GM12891 (cell line): Measurements from ENCODE around the gene CRMP1.

Experiments
- DNase-seq: peaks from one replicate; pipeline ENCODE4 v3.0.0; 2011; ENCODE audit warnings: low spot score; ENCODE audit not compliant: insufficient read length
- FAIRE-seq: peaks from 2 replicates; lab custom pipeline; 2011; peaks lifted over from hg19 to GRCh38; lab: Jason Lieb, UNC
- PAX5 ChIP-seq: IDR thresholded peaks from 2 replicates; pipeline ENCODE4 v1.6.1; 2011; ENCODE audit warnings: low read length, moderate library complexity, mild to moderate bottlenecking; ENCODE audit not compliant: insufficient read depth, severe bottlenecking
- POLR2A ChIP-seq: IDR thresholded peaks from 2 replicates; pipeline ENCODE4 v1.6.1; 2011; ENCODE audit warnings: low read depth, low read length, control low read depth
- POLR2AphosphoS5 ChIP-seq: IDR thresholded peaks from 2 replicates; pipeline ENCODE4 v1.6.1; 2011; ENCODE audit warnings: low read depth, low read length, control low read depth
- POU2F2 ChIP-seq: IDR thresholded peaks from 2 replicates; pipeline ENCODE4 v1.6.1; 2011; ENCODE audit warnings: low read depth, mild to moderate bottlenecking, control low read depth, low read length, moderate library complexity
- SPI1 ChIP-seq: IDR thresholded peaks from 2 replicates; pipeline ENCODE4 v1.6.1; 2011; ENCODE audit warnings: low read depth, low read length, control low read depth
- TAF1 ChIP-seq: IDR thresholded peaks from 2 replicates; pipeline ENCODE4 v1.6.1; 2011; ENCODE audit warnings: low read depth, low read length, control low read depth

Gene CRMP1

GRCh38 chr4:5891563-5892322 is 1.1 kb downstream of the CRMP1 start:
- TF ChIP-seq PAX5, result no peak
- TF ChIP-seq POLR2AphosphoS5, result no peak
- TF ChIP-seq TAF1, result no peak
- TF ChIP-seq POU2F2, result no peak
- TF ChIP-seq POLR2A, result no peak
- no peak for TF ChIP-seq SPI1
- FAIRE-seq, result no peak
- DNase-seq, result no peak

DNA sequence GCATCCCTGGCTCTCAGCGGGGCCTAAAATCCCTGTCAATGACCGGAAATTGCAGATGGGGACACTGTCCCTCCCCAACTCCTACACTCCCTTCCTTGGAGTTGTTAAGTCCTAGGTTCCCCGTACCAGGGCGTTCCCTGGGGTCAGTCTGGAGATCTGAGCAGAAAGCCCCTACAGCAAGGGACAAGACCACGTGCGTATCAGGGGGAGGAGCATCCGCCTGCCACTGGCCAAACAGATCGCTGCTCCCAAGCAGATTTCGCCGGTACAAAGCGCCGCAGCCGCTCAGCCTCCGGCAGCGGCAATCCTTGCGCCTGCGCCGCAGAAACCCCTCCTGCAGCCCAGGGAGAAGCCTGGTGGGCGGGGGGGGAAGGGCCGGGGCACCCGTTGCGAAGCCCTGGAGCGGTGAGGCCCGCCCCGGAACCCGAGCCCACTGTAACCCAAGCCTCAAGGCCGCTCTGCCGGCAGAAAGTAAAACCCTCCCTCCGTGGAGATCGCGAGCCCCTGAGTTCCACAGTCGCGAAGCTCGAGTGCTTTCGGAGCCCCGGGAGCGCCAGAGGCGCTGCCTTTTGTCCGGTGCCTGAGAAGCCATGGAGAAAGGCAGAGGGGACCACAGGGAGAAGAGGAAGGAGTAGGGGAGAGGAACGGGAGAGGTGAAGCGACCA is 2.7 kb downstream of the CRMP1 start:
- TF ChIP-seq POLR2AphosphoS5 (no peak), POLR2A (no peak)
- FAIRE-seq, result no peak
- no peak for DNase-seq

DNA sequence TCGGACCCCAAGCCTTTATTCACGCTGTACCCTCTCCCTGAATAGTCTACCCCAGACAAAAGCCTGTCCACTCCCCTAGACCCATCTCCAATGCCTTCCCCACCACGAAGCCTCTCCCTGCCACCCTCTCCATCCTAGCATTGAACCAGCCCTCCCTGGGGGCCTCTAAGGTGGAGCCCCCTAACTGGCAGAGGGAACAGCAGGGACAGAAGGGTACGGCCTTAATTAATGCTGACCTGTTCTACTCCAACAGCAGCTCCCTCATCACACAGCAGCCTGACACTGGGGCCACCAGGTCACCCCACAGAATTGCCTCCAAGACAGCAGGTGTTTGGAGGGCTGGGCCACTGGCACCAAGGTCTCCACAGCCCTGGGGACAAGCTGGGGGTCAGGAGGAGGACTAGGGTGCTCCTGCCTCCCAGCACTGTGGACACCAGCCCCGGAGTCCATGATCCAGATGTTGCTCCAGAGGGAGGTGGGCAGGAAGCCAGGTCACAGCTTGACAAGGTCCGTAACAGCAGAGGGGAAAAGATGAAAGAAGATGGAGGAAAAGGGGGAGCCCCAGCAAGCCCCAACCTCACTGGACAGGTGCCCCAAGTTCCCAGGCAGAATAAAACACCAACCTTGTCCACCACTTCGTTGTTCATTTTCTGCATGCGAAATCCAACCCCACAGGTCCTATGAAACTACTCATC is 3.7 kb downstream of the CRMP1 start:
- DNase-seq (no peak), FAIRE-seq (no peak)
- TF ChIP-seq POLR2A (no peak), POLR2AphosphoS5 (no peak), POU2F2 (no peak), SPI1 (no peak)

DNA sequence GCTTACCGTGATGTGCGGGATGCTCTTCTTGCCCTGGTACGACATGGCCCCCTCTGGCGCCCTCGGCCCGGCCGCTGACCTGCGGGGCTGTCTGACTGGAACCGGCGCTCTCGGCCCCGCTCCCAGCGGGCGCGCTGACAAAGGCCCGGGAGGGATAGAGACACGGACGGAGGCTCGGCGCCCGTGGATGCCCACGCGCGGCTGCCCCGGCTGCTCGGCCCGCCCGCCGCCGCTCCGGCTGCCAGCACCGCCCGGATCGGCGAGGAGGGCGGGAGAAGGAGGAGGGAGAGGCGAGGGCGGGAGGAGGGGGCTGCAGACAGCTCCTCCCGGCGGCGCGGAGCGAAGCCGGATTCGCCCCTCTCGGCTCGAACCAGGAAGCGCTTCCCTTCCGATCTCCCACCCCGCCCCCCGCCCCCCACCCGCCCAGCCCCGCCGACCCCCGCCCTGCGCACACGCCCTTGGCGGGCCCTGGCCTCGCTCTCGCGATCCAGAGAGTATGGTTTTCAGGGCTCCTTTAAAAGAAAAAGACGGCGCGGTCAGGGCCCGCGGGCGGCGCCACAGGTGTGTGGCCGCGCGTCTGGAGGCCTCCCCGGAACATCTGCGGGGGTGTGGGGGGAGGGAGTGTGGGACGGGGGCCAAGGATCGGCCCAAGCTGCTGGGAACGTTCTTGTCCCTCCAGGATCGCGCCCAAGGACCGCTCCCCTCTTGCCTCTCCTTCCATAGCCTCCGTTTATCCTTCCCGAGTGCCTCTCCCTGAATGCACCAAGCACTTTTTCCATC is 4.5 kb downstream of the CRMP1 start:
- DNase-seq (no peak), FAIRE-seq (no peak)
- TF ChIP-seq SPI1, result no peak
- no peak for TF ChIP-seq POLR2AphosphoS5
- TF ChIP-seq PAX5, result no peak
- TF ChIP-seq TAF1, result no peak
- no peak for TF ChIP-seq POLR2A
- no peak for TF ChIP-seq POU2F2

DNA sequence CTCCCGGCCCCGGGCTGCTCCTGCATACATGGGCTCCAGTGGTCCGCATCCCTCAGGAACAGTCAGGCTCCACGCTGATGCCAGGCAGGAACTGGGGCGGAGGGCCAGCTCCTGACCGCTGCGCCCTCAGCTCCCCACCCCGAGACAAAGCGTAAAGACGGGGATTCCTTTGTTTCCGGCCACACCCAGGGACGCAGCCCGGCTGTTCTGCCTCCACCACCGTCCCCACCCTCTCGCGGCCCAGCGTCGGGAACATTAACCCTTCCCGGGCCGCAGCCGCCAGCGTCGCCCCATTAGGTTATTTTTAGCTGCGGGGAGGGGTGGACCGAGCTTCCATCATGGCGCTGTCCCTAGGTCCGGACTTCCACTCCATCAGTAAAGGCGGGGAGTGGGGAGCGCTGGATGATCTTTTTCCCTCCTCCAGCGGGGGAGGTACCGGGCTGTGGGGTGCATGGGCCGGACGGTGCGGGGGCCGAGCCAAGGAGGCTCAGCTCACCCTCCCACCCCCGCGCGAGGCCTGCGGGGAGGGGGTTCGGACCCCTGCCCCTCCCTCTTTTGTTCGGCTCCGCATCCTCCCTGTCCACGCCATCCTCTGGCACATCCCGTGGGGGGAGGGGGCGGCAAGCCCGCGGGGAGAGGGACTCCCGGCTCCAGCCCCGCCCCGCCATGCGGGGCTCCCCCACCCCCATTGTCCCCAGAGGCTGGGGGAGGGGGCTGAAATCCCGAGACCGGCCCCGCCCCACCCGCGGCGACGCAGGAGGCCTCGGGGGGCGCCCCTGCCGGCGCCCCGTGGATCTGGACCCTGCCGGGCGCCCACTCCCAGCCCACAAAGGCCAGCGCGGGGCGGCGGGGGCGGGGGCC is 5.3 kb downstream of the CRMP1 start:
- DNase-seq, result no peak
- TF ChIP-seq PAX5 (no peak), POLR2A (no peak), POLR2AphosphoS5 (no peak), TAF1 (no peak), POU2F2 (no peak), SPI1 (no peak)
- FAIRE-seq, result no peak

DNA sequence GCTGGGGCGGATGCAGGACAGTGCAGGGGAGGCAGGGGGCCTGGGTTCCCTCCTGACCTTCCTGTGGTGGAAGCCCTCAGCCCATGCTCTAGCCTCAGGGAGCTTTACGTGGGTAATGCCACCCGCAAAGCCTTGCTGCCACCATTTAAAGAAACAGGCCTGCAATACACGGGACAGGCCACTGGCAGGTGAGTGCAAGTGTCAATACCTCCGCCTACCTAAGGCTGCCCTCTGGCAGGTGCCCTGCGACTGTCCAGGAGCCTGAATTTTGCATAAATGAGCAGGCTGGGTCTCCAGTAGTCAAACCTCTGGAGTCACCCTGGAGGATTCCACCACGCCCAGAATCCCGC is 5.9 kb downstream of the CRMP1 start:
- TF ChIP-seq PAX5, result no peak
- no peak for TF ChIP-seq POU2F2
- no peak for TF ChIP-seq POLR2AphosphoS5
- TF ChIP-seq SPI1, result no peak
- no peak for TF ChIP-seq POLR2A
- no peak for TF ChIP-seq TAF1
- DNase-seq (no peak), FAIRE-seq (no peak)

DNA sequence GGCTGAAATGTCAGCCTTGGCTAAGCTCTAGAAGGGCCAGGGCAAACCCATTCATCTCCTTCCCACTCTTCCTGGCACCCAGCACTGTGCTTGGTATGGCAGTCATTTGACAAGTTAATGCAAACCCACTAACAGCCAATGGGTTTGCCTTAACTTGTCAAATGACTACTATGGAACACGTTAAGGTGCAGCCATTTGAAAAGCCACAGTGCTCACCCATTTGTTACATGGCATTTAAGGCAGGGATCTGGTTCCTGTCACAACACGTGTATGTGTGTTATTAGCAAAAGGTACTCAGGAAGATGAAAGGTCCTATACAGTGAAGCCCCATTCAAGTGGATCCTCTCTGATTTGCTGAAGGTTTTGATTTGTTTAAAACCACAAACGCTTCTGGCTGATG is 7.2 kb downstream of the CRMP1 start:
- FAIRE-seq, result no peak
- TF ChIP-seq TAF1 (no peak), SPI1 (no peak), PAX5 (no peak), POU2F2 (no peak), POLR2AphosphoS5 (no peak), POLR2A (no peak)
- DNase-seq, result no peak

GRCh38 chr4:5884796-5885195 is 8.1 kb downstream of the CRMP1 start:
- no peak for FAIRE-seq

More at GRCh38 chr4:5884796-5885195, 8.1 kb downstream of the CRMP1 start:
- TF ChIP-seq POLR2AphosphoS5 (no peak), TAF1 (no peak), POU2F2 (no peak), SPI1 (no peak), POLR2A (no peak), PAX5 (no peak)
- no peak for DNase-seq
